Body of pancreas (tissue), 4 donors: ENCODE results near the gene VAPA.

Experiments used
- CTCF ChIP-seq, 7 experiments: fragments of 450-650 bp in 4 of 7; fragments of 200-600 bp in 3 of 7; sonication (generic) in 3 of 7; IDR thresholded peaks; one replicate each; pipeline ENCODE4 v1.5.1; 2016 to 2019; ENCODE audit warnings: antibody characterized with exemption in 7 of 7
- POLR2A ChIP-seq, 3 donors: fragments of 450-650 bp; IDR thresholded peaks; one replicate each; pipeline ENCODE4 v1.6.1; 2016; ENCODE audit warnings: antibody characterized with exemption in 3 of 3, mild to moderate bottlenecking in 2 of 3

GRCh38 chr18:9884090-9884489 is 29.7 kb upstream of the VAPA start:
- TF ChIP-seq POLR2A (IDR thresholded peaks at IDR 0.05) (no peak), CTCF (IDR thresholded peaks at IDR 0.05) (no peak)
